HepG2 (cell line): ENCODE measurements around the gene TBC1D22A. TPM values are rescaled to one million over a fixed set of nuclear protein-coding genes. Genes with fewer than 3 reads are reported as not detected.
A peak's percentile ranks its signal among the peaks of the same experiment; 100 is the strongest.

Experiments used
- ATAC-seq: fragments of 200-7000 bp; cut with Tn5 transposase; 3 replicates; pipeline ENCODE4 v1.9.1; 2020; ENCODE audit warnings: mild to moderate bottlenecking, moderate library complexity
- BruUV-seq: library from RNA; stranded (reverse); fragments of 400-500 nt; replicated peaks from 2 replicates; lab custom pipeline; 2021; lab: Mats Ljungman, UMichigan
- CTCF ChIA-PET: fragments of 300-600 bp; formaldehyde crosslinking; extraction: SDS; loops from one replicate; lab custom pipeline; 2021; ENCODE audit warnings: low total read pairs, inconsistent platforms, low intra/inter-chr PET ratio; lab: Yijun Ruan, JAX
- POLR2A ChIA-PET: fragments of 350-600 bp; sonication (Branson Sonifier 250); formaldehyde crosslinking; loops from one replicate; lab custom pipeline; 2020; ENCODE audit warnings: antibody characterized with exemption, inconsistent platforms; lab: Yijun Ruan, JAX
- DNase-seq: peaks from one replicate; pipeline ENCODE4 v3.0.0-alpha.2; 2015; ENCODE audit warnings: low spot score
- FAIRE-seq: peaks from 3 replicates; lab custom pipeline; 2011; peaks lifted over from hg19 to GRCh38; lab: Jason Lieb, UNC
- H2AFZ ChIP-seq: one replicate; pipeline ENCODE4 v1.6.1; 2011; ENCODE audit warnings: low read length, inconsistent platforms
- H3K27ac ChIP-seq: fragments of 300-600 bp; 3 replicates; pipeline ENCODE4 v1.8.0; 2011; ENCODE audit warnings: mixed run types, mild to moderate bottlenecking, mixed read lengths, low read length, inconsistent platforms; ENCODE audit not compliant: insufficient read depth; ENCODE audit errors: extremely low read length
- H3K27me3 ChIP-seq, 2 experiments: fragments of 200-600 bp in 1 of 2; 2 replicates in 1 of 2; 3 replicates in 1 of 2; pipeline versions ENCODE4 v1.6.0 to v1.8.0; 2011; ENCODE audit warnings: low read length in 2 of 2, mild to moderate bottlenecking in 2 of 2, moderate library complexity in 2 of 2, inconsistent platforms in 1 of 2; ENCODE audit not compliant: insufficient read depth in 2 of 2, control insufficient read depth in 1 of 2
- H3K36me3 ChIP-seq, 2 experiments: fragments of 200-600 bp in 1 of 2; replicated peaks in 1 of 2; 2 replicates in 1 of 2; 3 replicates in 1 of 2; pipeline versions ENCODE4 v1.5.1 to v1.8.0; 2011; ENCODE audit warnings: low read length in 2 of 2, inconsistent platforms in 1 of 2; ENCODE audit not compliant: insufficient read depth in 2 of 2, control insufficient read depth in 1 of 2
- H3K4me1 ChIP-seq: 2 replicates; pipeline ENCODE4 v1.5.1; 2012; ENCODE audit warnings: low read length, inconsistent platforms; ENCODE audit not compliant: insufficient read depth
- H3K4me2 ChIP-seq: 2 replicates; pipeline ENCODE4 v1.6.0; 2011; ENCODE audit warnings: low read depth, low read length, inconsistent platforms
- H3K4me3 ChIP-seq, 3 experiments: fragments of 200-600 bp in 1 of 3; sonication (generic), shearing (Covaris generic) in 1 of 3; replicated peaks in 1 of 3; 2 replicates each; pipeline ENCODE4 v1.5.1; 2011 to 2016; ENCODE audit warnings: low read length in 3 of 3, inconsistent platforms in 2 of 3, low read depth in 2 of 3, mild to moderate bottlenecking in 2 of 3, control low read depth in 1 of 3, mixed read lengths in 1 of 3; ENCODE audit not compliant: insufficient read depth in 1 of 3
- H3K79me2 ChIP-seq: one replicate; pipeline ENCODE4 v1.6.1; 2011; ENCODE audit warnings: low read length, inconsistent platforms; ENCODE audit not compliant: insufficient read depth
- H3K9ac ChIP-seq: 2 replicates; pipeline ENCODE4 v1.6.0; 2011; ENCODE audit warnings: mild to moderate bottlenecking, low read depth, low read length, inconsistent platforms; ENCODE audit not compliant: insufficient read depth
- H3K9me3 ChIP-seq: 2 replicates; pipeline ENCODE4 v1.5.1; 2012; ENCODE audit warnings: mild to moderate bottlenecking, low read length
- H4K20me1 ChIP-seq: 2 replicates; pipeline ENCODE4 v1.6.0; 2011; ENCODE audit warnings: inconsistent platforms, mild to moderate bottlenecking, low read length, moderate library complexity; ENCODE audit not compliant: insufficient read depth
- AKAP8 ChIP-seq: sonication (generic); formaldehyde crosslinking; IDR thresholded peaks from 2 replicates; pipeline ENCODE4 v1.5.1; 2020; ENCODE audit warnings: mild to moderate bottlenecking, missing genetic modification reagents
- ELF4 ChIP-seq: sonication (generic); formaldehyde crosslinking; IDR thresholded peaks from 2 replicates; pipeline ENCODE4 v1.5.0; 2020; ENCODE audit warnings: missing genetic modification reagents, mild to moderate bottlenecking, moderate library complexity, borderline replicate concordance
- HNF4A ChIP-seq: sonication (generic); formaldehyde crosslinking; IDR thresholded peaks from 2 replicates; pipeline ENCODE4 v1.4.0; 2020; ENCODE audit warnings: missing genetic modification reagents
- REPIN1 ChIP-seq: sonication (generic); formaldehyde crosslinking; IDR thresholded peaks from 2 replicates; pipeline ENCODE4 v1.8.0; 2022; ENCODE audit warnings: missing genetic modification reagents, low read depth, mild to moderate bottlenecking, borderline replicate concordance
- SAFB2 ChIP-seq: sonication (generic); formaldehyde crosslinking; IDR thresholded peaks from 2 replicates; pipeline ENCODE4 v1.5.1; 2020; ENCODE audit warnings: missing genetic modification reagents, low read depth, mild to moderate bottlenecking, borderline replicate concordance
- SNRNP70 ChIP-seq: fragments of 200-400 bp; formaldehyde crosslinking; IDR thresholded peaks from 2 replicates; pipeline ENCODE4 v1.6.1; 2017; ENCODE audit warnings: mild to moderate bottlenecking, low read depth, low read length, moderate library complexity
- ZNF629 ChIP-seq: sonication (generic); formaldehyde crosslinking; conservative IDR thresholded peaks from 2 replicates; pipeline ENCODE4 v1.5.0; 2020; ENCODE audit warnings: missing genetic modification reagents
- ZNF788 ChIP-seq: sonication (generic); formaldehyde crosslinking; IDR thresholded peaks from 2 replicates; pipeline ENCODE4 v1.5.0; 2020; ENCODE audit warnings: mild to moderate bottlenecking, missing genetic modification reagents, borderline replicate concordance
- WGBS: methylation state at CpG from one replicate; pipeline ENCODE4 v1.1.6; 2017; ENCODE audit warnings: low lambda C conversion rate; 5-methylcytosine and 5-hydroxymethylcytosine counted together
- in situ Hi-C: cut with HindIII; loops from 2 replicates; pipeline ENCODE4 v1.10.0; 2017; ENCODE audit warnings: low pct_unique_long_range_greater_than_20kb; ENCODE audit not compliant: extremely low pct_ligation_motif_present
- intact Hi-C: fragments of 100-400 bp; cut with micrococcal nuclease; formaldehyde crosslinking; loops from one replicate; pipeline ENCODE4 v1.10.0; 2022; ENCODE audit not compliant: unreplicated experiment
- polyA plus RNA-seq, 8 experiments: library from polyadenylated mRNA; depleted of rRNA in 3 of 8; stranded (reverse) in 7 of 8; unstranded in 1 of 8; fragments of >200 nt; fragmentation: Illumina TruSeq in 4 of 8; extraction: Trizol in 4 of 8; gene quantifications; 2 replicates each; pipeline versions ENCODE4 v1.2.1 to v1.2.3, GENCODE V29; 2011 to 2016; ENCODE audit warnings: low read depth in 4 of 8, missing spikeins in 1 of 8, mixed read lengths in 1 of 8; ENCODE audit not compliant: insufficient read depth in 1 of 8
- total RNA-seq, 5 experiments: library from RNA; depleted of rRNA; stranded (reverse); fragments of >200 nt; fragmentation: Illumina TruSeq; extraction: Trizol; gene quantifications; 2 replicates each; pipeline ENCODE4 v1.2.3, GENCODE V29; 2016; ENCODE audit warnings: low read depth in 1 of 5
- TF ChIP-seq, protein P1 (sequence below): sonication (generic); formaldehyde crosslinking; IDR thresholded peaks from 2 replicates; pipeline ENCODE4 v1.4.0; 2020; ENCODE audit warnings: missing genetic modification reagents
- TF ChIP-seq, protein P2 (sequence below): IDR thresholded peaks from 2 replicates; pipeline ENCODE4 v1.6.1; 2012; ENCODE audit warnings: inconsistent platforms
- TF ChIP-seq, protein P3 (sequence below): sonication (generic); formaldehyde crosslinking; IDR thresholded peaks from 2 replicates; pipeline ENCODE4 v1.4.0; 2020; ENCODE audit warnings: missing genetic modification reagents
- TF ChIP-seq, protein P4 (sequence below): sonication (generic); formaldehyde crosslinking; IDR thresholded peaks from 2 replicates; pipeline ENCODE4 v1.4.0; 2020; ENCODE audit warnings: mild to moderate bottlenecking, missing genetic modification reagents
- TF ChIP-seq, protein P5 (sequence below): sonication (generic); formaldehyde crosslinking; IDR thresholded peaks from 2 replicates; pipeline ENCODE4 v1.5.0; 2020; ENCODE audit warnings: missing genetic modification reagents

The TBC1D22A gene
- total and polyA plus RNA-seq, 2 of the 13 experiments (the other 11 are each of a cell fraction or from before 2014, with no cell fraction given), result 17.3 to 18.0 TPM

DNA sequence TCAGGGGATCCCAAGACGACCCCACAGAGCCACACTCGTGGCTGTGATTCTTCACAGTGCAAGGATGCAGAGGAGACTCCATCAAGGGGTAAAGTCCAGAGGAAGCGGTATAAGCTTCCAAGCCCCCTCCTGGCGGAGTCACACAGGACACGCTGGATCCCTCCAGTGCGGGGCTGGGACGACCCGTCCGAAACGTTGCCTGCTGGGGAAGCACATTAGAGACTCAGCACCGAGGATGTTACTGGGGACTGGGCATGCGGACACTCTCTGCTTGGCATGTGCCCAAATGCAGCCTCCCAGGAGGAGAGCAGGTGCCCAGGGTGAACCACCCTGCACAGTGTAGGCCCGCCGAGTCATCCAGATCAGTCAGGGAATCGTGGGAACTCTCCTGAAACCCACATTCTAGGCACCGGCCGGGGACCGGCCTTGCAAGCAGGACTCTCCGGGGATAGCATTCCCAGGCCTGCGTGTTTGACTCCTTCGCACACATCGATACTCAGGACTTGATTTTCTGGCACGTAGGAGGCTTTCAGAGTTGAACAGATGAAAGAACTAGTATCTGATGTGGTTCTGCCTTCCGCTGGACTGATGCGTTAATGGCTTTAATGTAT is 229.8 kb downstream of the TBC1D22A start:
- no peaks in the 10 kb centered on the region for H3K79me2 ChIP-seq
- no peaks in the 10 kb centered on the region for H3K27me3 ChIP-seq
- no peak overlapping the region for H3K27ac ChIP-seq
- no TSS peak for BruUV-seq
- peak; percentile 27; the same call in 1 of the 3 replicates for ATAC-seq
- DNase-seq, result no peak
- no peak overlapping the region for H3K4me3 ChIP-seq
- H3K4me2 ChIP-seq, result no peak overlapping the region
- WGBS, result 90% methylated on average over 12 of the region's 25 CpGs
- H3K9me3 ChIP-seq, result no peaks in the 10 kb centered on the region
- H3K4me1 ChIP-seq, result no peaks in the 10 kb centered on the region
- TF ChIP-seq HNF4A (0 out of 2 replicates have a peak, but pooled peaks have one; percentile 19), SNRNP70 (no peak)
- TF ChIP-seq, protein P1, sequence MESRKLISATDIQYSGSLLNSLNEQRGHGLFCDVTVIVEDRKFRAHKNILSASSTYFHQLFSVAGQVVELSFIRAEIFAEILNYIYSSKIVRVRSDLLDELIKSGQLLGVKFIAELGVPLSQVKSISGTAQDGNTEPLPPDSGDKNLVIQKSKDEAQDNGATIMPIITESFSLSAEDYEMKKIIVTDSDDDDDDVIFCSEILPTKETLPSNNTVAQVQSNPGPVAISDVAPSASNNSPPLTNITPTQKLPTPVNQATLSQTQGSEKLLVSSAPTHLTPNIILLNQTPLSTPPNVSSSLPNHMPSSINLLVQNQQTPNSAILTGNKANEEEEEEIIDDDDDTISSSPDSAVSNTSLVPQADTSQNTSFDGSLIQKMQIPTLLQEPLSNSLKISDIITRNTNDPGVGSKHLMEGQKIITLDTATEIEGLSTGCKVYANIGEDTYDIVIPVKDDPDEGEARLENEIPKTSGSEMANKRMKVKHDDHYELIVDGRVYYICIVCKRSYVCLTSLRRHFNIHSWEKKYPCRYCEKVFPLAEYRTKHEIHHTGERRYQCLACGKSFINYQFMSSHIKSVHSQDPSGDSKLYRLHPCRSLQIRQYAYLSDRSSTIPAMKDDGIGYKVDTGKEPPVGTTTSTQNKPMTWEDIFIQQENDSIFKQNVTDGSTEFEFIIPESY (CRISPR knock-in tag), result 0 out of 2 replicates have a peak, but pooled peaks have one; percentile 33
- TF ChIP-seq, all 625 proteins: peak for 2
- in situ Hi-C loops (no loop called here), intact Hi-C loops (no loop called here)
- H4K20me1 ChIP-seq, result no peaks in the 10 kb centered on the region
- no peak overlapping the region for H3K9ac ChIP-seq
- CTCF ChIA-PET, result no interaction called here
- POLR2A ChIA-PET, result no interaction called here
- H3K36me3 ChIP-seq, result peaks cover 2 to 5% of the 10 kb centered on the region in 2 experiments; a peak in 3 of 5 replicates
- H2AFZ ChIP-seq, result no peak overlapping the region
- FAIRE-seq, result no peak

DNA sequence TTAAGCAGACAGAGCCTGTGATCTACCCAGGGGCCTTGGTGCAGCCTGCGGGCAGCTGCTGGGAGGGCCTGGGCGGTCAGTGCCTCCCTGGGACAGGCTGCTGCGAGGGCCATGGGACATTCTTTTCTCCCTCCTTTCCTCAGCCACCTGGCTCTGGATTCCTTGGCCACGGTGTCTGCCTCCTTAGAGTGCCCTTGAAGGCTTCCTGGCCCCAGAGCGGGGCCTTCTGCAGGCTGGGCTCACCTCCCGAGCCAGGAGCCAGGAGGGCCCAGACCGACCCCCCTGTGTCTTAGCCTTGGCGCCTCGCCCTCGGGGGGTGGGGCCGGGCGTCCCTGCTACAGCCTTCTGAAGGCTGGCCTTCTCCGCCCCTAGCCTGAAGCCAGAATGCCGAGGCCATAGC is 231.2 kb downstream of the TBC1D22A start:
- in situ Hi-C loops, result no loop called here
- FAIRE-seq (no peak), DNase-seq (no peak), ATAC-seq (no peak)
- no peak overlapping the region for H3K4me2 ChIP-seq
- no peaks in the 10 kb centered on the region for H4K20me1 ChIP-seq
- no peaks in the 10 kb centered on the region for H3K79me2 ChIP-seq
- H3K27me3 ChIP-seq, result no peaks in the 10 kb centered on the region
- CTCF ChIA-PET, result no interaction called here
- H3K4me1 ChIP-seq, result no peaks in the 10 kb centered on the region
- H3K9me3 ChIP-seq, result no peaks in the 10 kb centered on the region
- H3K9ac ChIP-seq, result no peak overlapping the region
- BruUV-seq, result no TSS peak
- H3K36me3 ChIP-seq, result peaks cover 6 to 8% of the 10 kb centered on the region in 2 experiments; a peak in 4 of 5 replicates
- H3K27ac ChIP-seq, result no peak overlapping the region
- intact Hi-C loops, result no loop called here
- POLR2A ChIA-PET, result no interaction called here
- no peak overlapping the region for H3K4me3 ChIP-seq
- WGBS, result 92% methylated on average over 11 of the region's 14 CpGs
- no peak overlapping the region for H2AFZ ChIP-seq
- TF ChIP-seq, protein P2, sequence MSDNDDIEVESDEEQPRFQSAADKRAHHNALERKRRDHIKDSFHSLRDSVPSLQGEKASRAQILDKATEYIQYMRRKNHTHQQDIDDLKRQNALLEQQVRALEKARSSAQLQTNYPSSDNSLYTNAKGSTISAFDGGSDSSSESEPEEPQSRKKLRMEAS, result no peak
- TF ChIP-seq SAFB2 (no peak), REPIN1 (no peak), ZNF629 (CRISPR knock-in tag) (no peak), ZNF788 (CRISPR knock-in tag) (no peak), AKAP8 (CRISPR knock-in tag) (no peak), ELF4 (no peak)
- TF ChIP-seq, protein P3, sequence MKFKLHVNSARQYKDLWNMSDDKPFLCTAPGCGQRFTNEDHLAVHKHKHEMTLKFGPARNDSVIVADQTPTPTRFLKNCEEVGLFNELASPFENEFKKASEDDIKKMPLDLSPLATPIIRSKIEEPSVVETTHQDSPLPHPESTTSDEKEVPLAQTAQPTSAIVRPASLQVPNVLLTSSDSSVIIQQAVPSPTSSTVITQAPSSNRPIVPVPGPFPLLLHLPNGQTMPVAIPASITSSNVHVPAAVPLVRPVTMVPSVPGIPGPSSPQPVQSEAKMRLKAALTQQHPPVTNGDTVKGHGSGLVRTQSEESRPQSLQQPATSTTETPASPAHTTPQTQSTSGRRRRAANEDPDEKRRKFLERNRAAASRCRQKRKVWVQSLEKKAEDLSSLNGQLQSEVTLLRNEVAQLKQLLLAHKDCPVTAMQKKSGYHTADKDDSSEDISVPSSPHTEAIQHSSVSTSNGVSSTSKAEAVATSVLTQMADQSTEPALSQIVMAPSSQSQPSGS (CRISPR knock-in tag), result no peak
- TF ChIP-seq, protein P4, sequence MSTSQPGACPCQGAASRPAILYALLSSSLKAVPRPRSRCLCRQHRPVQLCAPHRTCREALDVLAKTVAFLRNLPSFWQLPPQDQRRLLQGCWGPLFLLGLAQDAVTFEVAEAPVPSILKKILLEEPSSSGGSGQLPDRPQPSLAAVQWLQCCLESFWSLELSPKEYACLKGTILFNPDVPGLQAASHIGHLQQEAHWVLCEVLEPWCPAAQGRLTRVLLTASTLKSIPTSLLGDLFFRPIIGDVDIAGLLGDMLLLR (CRISPR knock-in tag), result no peak
- TF ChIP-seq, protein P5, sequence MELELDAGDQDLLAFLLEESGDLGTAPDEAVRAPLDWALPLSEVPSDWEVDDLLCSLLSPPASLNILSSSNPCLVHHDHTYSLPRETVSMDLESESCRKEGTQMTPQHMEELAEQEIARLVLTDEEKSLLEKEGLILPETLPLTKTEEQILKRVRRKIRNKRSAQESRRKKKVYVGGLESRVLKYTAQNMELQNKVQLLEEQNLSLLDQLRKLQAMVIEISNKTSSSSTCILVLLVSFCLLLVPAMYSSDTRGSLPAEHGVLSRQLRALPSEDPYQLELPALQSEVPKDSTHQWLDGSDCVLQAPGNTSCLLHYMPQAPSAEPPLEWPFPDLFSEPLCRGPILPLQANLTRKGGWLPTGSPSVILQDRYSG (CRISPR knock-in tag), result no peak
